Measurements from ENCODE around the gene ATP1A4.

The ATP1A4 gene

GRCh38 chr1:160112357-160112756 lies 39.0 kb upstream of the ATP1A4 start:
- H4K20me1 ChIP-seq, result no peaks in the 10 kb centered on the region
- H3K9ac ChIP-seq, result no peak overlapping the region
- no peaks in the 10 kb centered on the region for H3K27me3 ChIP-seq
- H3K4me2 ChIP-seq, result peak overlapping the region; percentile 70
- TF ChIP-seq Cebpa-rat (IDR thresholded peaks at IDR 0.05), result no peak
- no peaks in the 10 kb centered on the region for H3K36me3 ChIP-seq
- peaks cover 70% of the 10 kb centered on the region for H3K4me1 ChIP-seq
- no peak overlapping the region for H3K4me3 ChIP-seq
- H3K27ac ChIP-seq, result peak overlapping the region; percentile 56; the same call in 1 of the 2 replicates
- no peaks in the 10 kb centered on the region for H3K9me3 ChIP-seq

GRCh38 chr1:160113407-160113806 lies 38.0 kb upstream of the ATP1A4 start:
- no peak overlapping the region for H3K9ac ChIP-seq
- TF ChIP-seq Cebpa-rat (IDR thresholded peaks at IDR 0.05), result no peak
- H3K4me2 ChIP-seq, result peak overlapping the region; percentile 70
- H3K4me1 ChIP-seq, result peaks cover 70% of the 10 kb centered on the region
- H3K9me3 ChIP-seq, result no peaks in the 10 kb centered on the region
- no peak overlapping the region for H3K27ac ChIP-seq
- H3K36me3 ChIP-seq, result no peaks in the 10 kb centered on the region
- H3K27me3 ChIP-seq, result no peaks in the 10 kb centered on the region
- no peaks in the 10 kb centered on the region for H4K20me1 ChIP-seq
- H3K4me3 ChIP-seq, result no peak overlapping the region

GRCh38 chr1:160114085-160114484 lies 37.3 kb upstream of the ATP1A4 start:
- Histone ChIP-seq H3K4me1 (peaks cover 65% of the 10 kb centered on the region), H3K27ac (no peak overlapping the region), H3K9me3 (no peaks in the 10 kb centered on the region), H3K27me3 (no peaks in the 10 kb centered on the region), H3K36me3 (no peaks in the 10 kb centered on the region), H3K4me2 (peak overlapping the region; percentile 24; the same call in 1 of the 2 replicates), H3K9ac (no peak overlapping the region), H3K4me3 (no peak overlapping the region), H4K20me1 (no peaks in the 10 kb centered on the region)
- no peak for TF ChIP-seq Cebpa-rat (IDR thresholded peaks at IDR 0.05)

GRCh38 chr1:160115545-160116282 lies 35.7 kb upstream of the ATP1A4 start, which contains the start of gene ATP1A2:
ATP1A2 (plus strand) TSS chr1:160115759; CDS start chr1:160115862, 103 bp downstream.
- Histone ChIP-seq H3K4me2 (peak within 1 kb of the TSS; percentile 43), H3K27me3 (no peaks in the 10 kb centered on the region), H3K27ac (peak within 1 kb of the TSS; percentile 18; the same call in 1 of the 2 replicates), H4K20me1 (no peaks in the 10 kb centered on the region), H3K9me3 (no peaks in the 10 kb centered on the region), H3K36me3 (no peaks in the 10 kb centered on the region), H3K4me1 (peaks cover 53% of the 10 kb centered on the region), H3K4me3 (no peak within 1 kb of the TSS), H3K9ac (no peak within 1 kb of the TSS)
- TF ChIP-seq Cebpa-rat (IDR thresholded peaks at IDR 0.05), result no peak

GRCh38 chr1:160116283-160117147 lies 34.9 kb upstream of the ATP1A4 start:
- no peak overlapping the region for H3K4me2 ChIP-seq
- H3K4me3 ChIP-seq, result no peak overlapping the region
- no peaks in the 10 kb centered on the region for H3K9me3 ChIP-seq
- no peaks in the 10 kb centered on the region for H4K20me1 ChIP-seq
- peaks cover 45% of the 10 kb centered on the region for H3K4me1 ChIP-seq
- no peak for TF ChIP-seq Cebpa-rat (IDR thresholded peaks at IDR 0.05)
- no peak overlapping the region for H3K27ac ChIP-seq
- no peaks in the 10 kb centered on the region for H3K27me3 ChIP-seq
- H3K36me3 ChIP-seq, result no peaks in the 10 kb centered on the region
- H3K9ac ChIP-seq, result no peak overlapping the region

- no peaks in the 10 kb centered on the region for H3K27me3 ChIP-seq
- H3K27ac ChIP-seq, result no peak overlapping the region
- H3K36me3 ChIP-seq, result no peaks in the 10 kb centered on the region
- no peak overlapping the region for H3K4me3 ChIP-seq
- peaks cover 38% of the 10 kb centered on the region for H3K4me1 ChIP-seq
- no peak overlapping the region for H3K4me2 ChIP-seq
- H3K9me3 ChIP-seq, result no peaks in the 10 kb centered on the region
- no peaks in the 10 kb centered on the region for H4K20me1 ChIP-seq
- TF ChIP-seq Cebpa-rat (IDR thresholded peaks at IDR 0.05), result no peak
- no peak overlapping the region for H3K9ac ChIP-seq
Measured at GRCh38 chr1:160117300-160117699, 34.1 kb upstream of the ATP1A4 start.

- H3K4me1 ChIP-seq, result peaks cover 33% of the 10 kb centered on the region
- no peak overlapping the region for H3K9ac ChIP-seq
- no peak overlapping the region for H3K4me2 ChIP-seq
- H3K36me3 ChIP-seq, result no peaks in the 10 kb centered on the region
- H3K4me3 ChIP-seq, result no peak overlapping the region
- no peaks in the 10 kb centered on the region for H4K20me1 ChIP-seq
- no peak overlapping the region for H3K27ac ChIP-seq
- no peak for TF ChIP-seq Cebpa-rat (IDR thresholded peaks at IDR 0.05)
- no peaks in the 10 kb centered on the region for H3K9me3 ChIP-seq
- H3K27me3 ChIP-seq, result no peaks in the 10 kb centered on the region
Measured at GRCh38 chr1:160117709-160118183, 33.7 kb upstream of the ATP1A4 start.

GRCh38 chr1:160118928-160119327 lies 32.5 kb upstream of the ATP1A4 start:
- no peaks in the 10 kb centered on the region for H3K27me3 ChIP-seq
- TF ChIP-seq Cebpa-rat (IDR thresholded peaks at IDR 0.05), result no peak
- H3K9ac ChIP-seq, result no peak overlapping the region
- peaks cover 21% of the 10 kb centered on the region for H3K4me1 ChIP-seq
- H3K4me2 ChIP-seq, result no peak overlapping the region; the same call in 1 of the 2 replicates
- no peaks in the 10 kb centered on the region for H3K9me3 ChIP-seq
- H3K36me3 ChIP-seq, result no peaks in the 10 kb centered on the region
- no peak overlapping the region for H3K27ac ChIP-seq
- H3K4me3 ChIP-seq, result no peak overlapping the region
- no peaks in the 10 kb centered on the region for H4K20me1 ChIP-seq

- no peak overlapping the region for H3K27ac ChIP-seq
- no peak for TF ChIP-seq Cebpa-rat (IDR thresholded peaks at IDR 0.05)
- H3K4me2 ChIP-seq, result no peak overlapping the region
- peaks cover 9% of the 10 kb centered on the region for H3K4me1 ChIP-seq
- no peaks in the 10 kb centered on the region for H3K36me3 ChIP-seq
- no peak overlapping the region for H3K9ac ChIP-seq
- no peaks in the 10 kb centered on the region for H3K27me3 ChIP-seq
- H3K4me3 ChIP-seq, result no peak overlapping the region
- no peaks in the 10 kb centered on the region for H3K9me3 ChIP-seq
- H4K20me1 ChIP-seq, result no peaks in the 10 kb centered on the region
Measured at GRCh38 chr1:160120797-160121196, 30.6 kb upstream of the ATP1A4 start.

- H3K27ac ChIP-seq, result no peak overlapping the region
- H3K4me2 ChIP-seq, result no peak overlapping the region
- no peaks in the 10 kb centered on the region for H3K9me3 ChIP-seq
- no peaks in the 10 kb centered on the region for H4K20me1 ChIP-seq
- no peak overlapping the region for H3K9ac ChIP-seq
- 0 out of 2 replicates have a peak, but pooled peaks cover 6% of the 10 kb centered on the region for H3K4me1 ChIP-seq
- no peaks in the 10 kb centered on the region for H3K36me3 ChIP-seq
- no peak overlapping the region for H3K4me3 ChIP-seq
- no peaks in the 10 kb centered on the region for H3K27me3 ChIP-seq
- no peak for TF ChIP-seq Cebpa-rat (IDR thresholded peaks at IDR 0.05)
Measured at GRCh38 chr1:160121388-160121787, 30.0 kb upstream of the ATP1A4 start.
